ENCODE data around the gene FBLN2.

DNA sequence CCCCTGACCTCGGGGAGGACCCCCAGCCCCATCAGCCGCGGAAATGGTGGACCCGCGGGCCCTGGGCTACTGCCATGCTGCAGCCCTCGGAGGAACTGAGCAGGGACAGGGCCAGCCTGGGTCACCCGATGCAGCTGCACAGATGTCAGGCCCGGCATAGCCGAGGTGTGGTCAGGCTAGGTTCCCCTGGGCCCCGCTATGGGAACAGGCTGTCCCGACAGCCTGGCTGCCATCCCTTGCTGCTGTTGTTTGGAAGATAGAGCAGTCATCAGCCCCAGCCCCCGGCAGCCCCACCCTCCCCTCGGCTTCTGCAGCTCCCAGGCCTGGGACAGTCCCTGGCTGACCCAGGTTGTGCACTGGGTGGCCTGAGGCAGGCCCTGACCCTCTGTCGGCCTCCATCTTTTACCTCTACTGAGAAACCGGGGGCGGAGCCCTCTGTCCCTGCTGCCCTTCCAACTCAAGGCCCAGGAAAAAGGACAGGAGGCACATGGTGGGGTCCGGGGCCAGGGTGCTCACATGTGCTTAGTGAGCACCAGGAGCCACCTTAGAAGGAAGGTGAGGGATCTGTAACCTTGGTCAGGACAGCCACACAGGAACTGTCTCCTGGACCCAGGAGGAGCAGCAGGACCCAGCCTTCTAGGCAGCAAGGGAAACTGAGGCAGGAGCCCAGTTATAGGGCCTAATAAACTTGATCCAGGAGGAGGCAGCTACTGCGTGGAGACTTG is 31.5 kb upstream of the FBLN2 start:
- TF ChIP-seq POLR2A (IDR thresholded peaks at IDR 0.05; ENCODE audit: low read depth, low read length) (no peak), NFE2L2 (IDR thresholded peaks at IDR 0.05; ENCODE audit: low read depth, low read length) (no peak)

Measured in IMR-90 (cell line).